HG02759 (cell line): ENCODE data around the gene FAM193B.
A peak's percentile ranks its signal among the peaks of the same experiment; 100 is the strongest.
"Not testable (repeated sequence)": the region's sequence is repeated elsewhere in the genome, so short reads cannot be mapped to it uniquely, and the experiment has no call there.

Experiments used
- ATAC-seq: cut with Tn5 transposase; IDR thresholded peaks from one replicate; pipeline ENCODE4 v1.9.1; 2021; ENCODE audit warnings: mild to moderate bottlenecking, moderate library complexity; ENCODE audit not compliant: unreplicated experiment

The FAM193B gene

GRCh38 chr5:177489119-177489716 lies 65.1 kb downstream of the FAM193B start:
- ATAC-seq, result no peak

- ATAC-seq, result no peak
Observed at GRCh38 chr5:177487975-177488374, 66.4 kb downstream of the FAM193B start.

GRCh38 chr5:177487144-177487543 lies 67.2 kb downstream of the FAM193B start:
- ATAC-seq, result no peak

DNA sequence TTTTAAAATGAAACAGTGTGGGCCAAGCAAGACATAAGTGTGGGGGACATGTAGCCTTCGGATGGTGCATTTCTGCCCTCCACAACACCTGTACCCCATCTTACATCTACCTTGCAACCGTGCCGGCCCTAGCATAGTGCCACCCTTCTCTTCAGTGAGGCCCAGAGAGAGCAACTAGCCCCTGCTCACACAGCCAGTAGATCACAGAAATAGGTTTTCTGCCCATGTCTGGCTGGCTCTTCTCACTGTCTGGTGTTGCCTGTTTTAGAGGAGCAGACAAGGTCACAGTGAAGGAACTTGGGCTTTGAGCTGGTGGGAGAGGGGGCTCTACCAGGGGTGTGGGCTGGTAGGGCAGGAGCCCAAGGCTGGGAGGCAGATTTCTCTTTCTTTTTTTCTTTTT lies 68.1 kb downstream of the FAM193B start:
- ATAC-seq, result no peak

- ATAC-seq, result not testable (repeated sequence)
Observed at GRCh38 chr5:177485753-177486152, 68.6 kb downstream of the FAM193B start.

GRCh38 chr5:177484902-177485549 lies 69.3 kb downstream of the FAM193B start:
- no peak for ATAC-seq

DNA sequence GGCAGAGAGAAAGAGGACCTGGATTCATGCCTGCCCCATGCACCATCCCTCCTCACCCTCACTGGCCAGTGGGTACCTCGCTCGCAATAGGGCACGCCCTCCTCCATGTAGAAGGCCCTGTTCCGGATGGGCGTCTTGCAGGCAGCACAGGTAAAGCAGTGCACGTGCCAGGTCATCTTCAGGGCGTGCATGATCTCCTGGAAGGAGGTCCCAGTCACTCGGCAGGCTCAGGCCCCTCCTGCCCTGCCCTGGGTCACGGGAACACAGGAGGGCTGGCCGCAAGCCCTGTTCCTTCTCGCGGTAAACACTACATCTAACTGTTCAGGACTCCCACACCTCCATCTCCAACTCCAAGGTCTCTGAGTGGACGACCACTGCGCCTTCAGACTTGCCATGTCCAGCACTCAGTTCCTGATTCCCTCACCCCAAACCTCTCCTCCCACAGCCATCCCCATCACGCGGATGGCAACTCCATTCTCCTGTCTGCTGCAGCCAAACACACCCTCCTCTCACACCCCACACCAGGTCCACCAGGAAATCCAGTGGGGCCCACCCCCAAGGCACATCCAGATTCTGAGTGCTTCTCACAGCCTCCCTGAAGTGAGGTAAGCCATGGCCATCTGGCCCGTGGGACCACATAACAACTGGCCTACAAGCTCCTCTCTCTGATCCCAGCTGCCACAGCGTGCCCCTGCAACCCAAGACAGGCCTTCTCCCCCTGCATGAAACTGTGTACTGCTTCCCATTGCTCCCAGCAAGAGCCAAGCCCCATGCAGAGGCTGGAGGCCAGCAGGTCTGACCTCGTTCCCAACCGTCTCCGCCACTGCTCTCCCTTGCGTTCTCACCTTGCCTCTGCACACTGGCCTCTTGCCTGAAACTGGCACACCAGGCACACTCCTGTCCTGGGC lies 70.1 kb downstream of the FAM193B start:
- ATAC-seq, result no peak

- no peak for ATAC-seq
Observed at GRCh38 chr5:177483042-177483441, 71.3 kb downstream of the FAM193B start.

DNA sequence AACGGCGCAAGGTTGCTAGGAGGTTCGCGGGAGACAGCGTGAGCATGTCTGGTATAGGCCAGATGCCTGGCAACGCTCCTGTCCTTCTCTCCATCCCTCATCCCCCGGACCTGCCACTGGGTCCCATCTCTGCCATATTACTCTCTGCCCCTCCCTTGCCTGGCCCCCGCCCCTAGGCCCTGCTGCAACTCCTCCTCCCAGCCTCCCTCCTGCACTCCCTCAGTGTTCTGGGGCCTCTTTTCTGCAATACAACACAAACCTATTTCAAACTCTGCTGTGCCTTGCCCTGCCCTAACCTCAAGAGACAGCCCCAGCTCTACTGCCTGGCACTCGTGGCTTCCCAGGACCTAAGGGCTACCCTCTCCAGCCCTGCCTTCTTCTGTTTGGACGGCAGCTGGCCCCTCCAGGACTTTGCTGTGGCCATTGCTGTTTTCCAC lies 72.0 kb downstream of the FAM193B start:
- no peak for ATAC-seq

DNA sequence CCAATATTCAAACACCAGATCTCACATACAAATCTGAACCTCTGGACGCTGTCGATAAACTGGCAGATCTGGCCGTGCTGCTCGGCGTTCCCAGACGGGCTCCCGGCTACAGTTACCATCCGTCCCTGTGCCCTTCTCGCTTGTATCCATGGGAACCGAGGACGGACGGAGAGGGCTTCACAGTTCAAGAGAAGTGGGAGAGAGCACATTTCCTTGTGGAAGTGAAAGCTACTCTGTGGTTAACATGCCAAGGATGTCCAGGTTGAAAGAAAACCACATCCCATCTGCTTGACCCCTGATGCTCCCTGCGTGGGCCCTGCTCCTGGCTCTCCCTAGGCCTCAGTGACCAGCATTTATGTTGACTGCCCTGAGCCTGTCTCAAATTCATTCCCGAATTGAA lies 74.6 kb downstream of the FAM193B start:
- ATAC-seq, result no peak

GRCh38 chr5:177478711-177479646 lies 75.4 kb downstream of the FAM193B start:
- no peak for ATAC-seq

DNA sequence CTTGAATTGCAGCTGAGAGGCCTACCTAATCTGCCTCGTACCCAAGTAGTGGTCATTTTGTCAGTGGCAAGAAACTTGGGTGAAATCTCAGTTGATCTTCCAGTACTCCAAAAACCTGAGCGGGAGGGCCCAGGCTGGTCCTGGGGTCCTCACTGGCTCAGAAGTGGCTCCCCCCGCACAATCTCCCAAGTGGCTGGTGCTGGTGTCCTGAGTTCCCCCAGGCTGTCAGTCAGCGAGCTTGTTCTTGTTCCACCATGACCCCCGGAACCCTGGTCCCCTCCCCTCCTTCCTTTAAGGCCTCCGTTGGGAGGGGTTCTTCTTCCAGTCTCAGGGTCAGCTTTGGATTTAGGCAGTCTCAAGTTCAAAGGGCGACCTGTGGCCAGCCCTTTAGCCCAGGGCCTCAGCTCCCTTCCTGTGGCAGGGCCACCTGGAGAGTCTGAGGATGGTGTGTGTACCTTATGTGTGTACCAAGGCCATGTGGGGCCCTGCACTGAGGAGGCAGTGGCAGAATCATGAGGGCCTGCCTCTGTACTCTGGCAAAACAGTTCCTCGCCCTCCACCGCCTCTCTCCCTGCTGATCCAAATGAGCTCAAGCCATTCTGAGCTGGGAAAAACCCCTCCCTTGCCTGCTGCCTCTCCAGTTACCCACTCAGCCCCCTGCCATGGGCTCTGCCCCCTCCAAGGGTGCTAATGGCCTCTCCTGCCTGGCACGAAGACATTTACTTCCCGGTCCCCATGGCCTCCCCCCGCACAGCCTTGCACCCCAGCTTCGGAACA lies 76.5 kb downstream of the FAM193B start:
- ATAC-seq, result no peak

GRCh38 chr5:177476531-177477233 lies 77.7 kb downstream of the FAM193B start:
- ATAC-seq, result no peak

GRCh38 chr5:177475563-177476427 lies 78.6 kb downstream of the FAM193B start:
- no peak for ATAC-seq

- no peak for ATAC-seq
Observed at GRCh38 chr5:177474846-177475562, 79.4 kb downstream of the FAM193B start.

- ATAC-seq, result no peak
Observed at GRCh38 chr5:177474002-177474476, 80.3 kb downstream of the FAM193B start.

DNA sequence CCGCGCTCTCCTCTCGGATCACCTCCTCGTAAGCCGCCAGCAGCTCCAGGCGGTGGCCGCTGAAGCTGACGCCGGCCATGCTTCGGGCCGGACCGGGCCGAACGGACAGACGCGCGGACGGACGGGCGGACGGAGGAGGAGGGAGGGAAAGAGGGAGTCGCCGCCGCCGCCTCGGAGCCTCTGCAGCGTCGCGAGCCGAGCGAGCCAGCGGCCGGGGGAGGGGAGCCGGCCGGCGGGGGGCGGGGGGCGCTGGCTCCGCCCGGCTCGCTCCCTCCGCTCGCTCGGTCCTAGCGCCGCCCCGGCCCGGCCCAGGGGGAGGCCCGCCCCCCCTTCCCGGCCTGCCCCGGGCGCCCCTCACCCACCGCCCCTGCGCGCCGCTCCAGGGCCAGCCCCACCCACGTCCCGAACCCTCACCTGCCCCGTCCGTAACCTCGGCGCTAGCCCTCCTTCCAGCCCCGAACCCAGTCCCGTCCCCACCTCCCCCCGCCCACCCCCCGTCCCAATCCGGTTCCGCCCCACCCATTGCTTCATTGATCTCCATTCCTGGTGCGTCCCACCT lies 80.8 kb downstream of the FAM193B start, which contains the start of gene DBN1:
TSS of gene DBN1 (minus strand) at position 192 of the 559 bp plus-strand sequence. CDS start at position 79, 113 bp downstream.
- ATAC-seq, result peak; percentile 45
